HEK293 (cell line): ENCODE measurements around the gene SLC44A1.

Experiments
- CTCF ChIA-PET: fragments of 350-600 bp; formaldehyde crosslinking; extraction: SDS; loops from one replicate; lab custom pipeline; 2021; ENCODE audit warnings: antibody characterized with exemption; lab: Yijun Ruan, JAX
- POLR2A ChIA-PET: fragments of 300-600 bp; formaldehyde crosslinking; extraction: SDS; loops from one replicate; lab custom pipeline; 2020; ENCODE audit warnings: antibody characterized with exemption, inconsistent platforms; lab: Yijun Ruan, JAX
- H3K27ac ChIP-seq: fragments of 200-500 bp; sonication (Bioruptor generic); 2 replicates; pipeline ENCODE4 v1.5.1; 2014; ENCODE audit warnings: low read depth, low read length, control low read depth, inconsistent platforms; ENCODE audit errors: extremely low read depth
- H3K36me3 ChIP-seq, 2 experiments: fragments of 200-500 bp in 1 of 2; sonication (Bioruptor generic) in 1 of 2; 1 replicate in 1 of 2; 2 replicates in 1 of 2; pipeline ENCODE4 v1.5.1; 2014 to 2017; ENCODE audit warnings: inconsistent platforms in 2 of 2, low read length in 2 of 2; ENCODE audit not compliant: control insufficient read depth in 2 of 2, insufficient read depth in 1 of 2
- H3K4me1 ChIP-seq: fragments of 200-500 bp; sonication (Bioruptor generic); 2 replicates; pipeline ENCODE4 v1.5.1; 2014; ENCODE audit warnings: mild to moderate bottlenecking, low read length, inconsistent platforms; ENCODE audit not compliant: control insufficient read depth, insufficient read depth
- H3K4me3 ChIP-seq: 2 replicates; pipeline ENCODE4 v1.5.1; 2011; ENCODE audit warnings: low read depth, mild to moderate bottlenecking, control low read depth, low read length, moderate library complexity
- H3K9me3 ChIP-seq: fragments of 200-500 bp; sonication (Bioruptor generic); 2 replicates; pipeline ENCODE4 v1.5.1; 2014; ENCODE audit warnings: low read depth, low read length, inconsistent platforms; ENCODE audit not compliant: control insufficient read depth, insufficient read depth
- BCL11A ChIP-seq: fragments of 450-650 bp; formaldehyde crosslinking; IDR thresholded peaks from 2 replicates; pipeline ENCODE4 v1.5.1; 2016; ENCODE audit warnings: low read depth, missing biosample characterization, missing genetic modification characterization
- MEIS1 ChIP-seq: sonication (generic); formaldehyde crosslinking; IDR thresholded peaks from 2 replicates; pipeline ENCODE4 v1.8.1; 2022; ENCODE audit warnings: missing genetic modification reagents, mild to moderate bottlenecking, borderline replicate concordance
- OSR2 ChIP-seq: fragments of 450-650 bp; formaldehyde crosslinking; IDR thresholded peaks from 2 replicates; pipeline ENCODE4 v1.5.1; 2016; ENCODE audit warnings: missing biosample characterization, missing genetic modification characterization
- TCF7L2 ChIP-seq: IDR thresholded peaks from 2 replicates; pipeline ENCODE4 v1.6.1; 2011; ENCODE audit warnings: low read depth, mild to moderate bottlenecking, inconsistent platforms, low read length, moderate library complexity, borderline replicate concordance
- ZBTB1 ChIP-seq: fragments of 450-650 bp; formaldehyde crosslinking; IDR thresholded peaks from 2 replicates; pipeline ENCODE4 v1.5.1; 2016; ENCODE audit warnings: missing biosample characterization, missing genetic modification characterization
- ZBTB20 ChIP-seq: fragments of 450-650 bp; formaldehyde crosslinking; IDR thresholded peaks from 2 replicates; pipeline ENCODE4 v1.5.1; 2016; ENCODE audit warnings: missing biosample characterization, missing genetic modification characterization
- ZBTB21 ChIP-seq: fragments of 450-650 bp; formaldehyde crosslinking; IDR thresholded peaks from 2 replicates; pipeline ENCODE4 v1.5.1; 2017; ENCODE audit warnings: missing biosample characterization, missing genetic modification characterization
- ZIC2 ChIP-seq: fragments of 450-650 bp; formaldehyde crosslinking; IDR thresholded peaks from 2 replicates; pipeline ENCODE4 v1.5.1; 2016; ENCODE audit warnings: missing biosample characterization, missing genetic modification characterization
- ZNF10 ChIP-seq: fragments of 450-650 bp; formaldehyde crosslinking; IDR thresholded peaks from 2 replicates; pipeline ENCODE4 v1.5.1; 2017; ENCODE audit warnings: missing biosample characterization, missing genetic modification characterization
- ZNF133 ChIP-seq: fragments of 450-650 bp; formaldehyde crosslinking; IDR thresholded peaks from 2 replicates; pipeline ENCODE4 v1.5.1; 2016; ENCODE audit warnings: missing biosample characterization, missing genetic modification characterization
- ZNF155 ChIP-seq: fragments of 450-650 bp; formaldehyde crosslinking; IDR thresholded peaks from 2 replicates; pipeline ENCODE4 v1.5.1; 2016; ENCODE audit warnings: missing biosample characterization, missing genetic modification characterization
- ZNF211 ChIP-seq: fragments of 450-650 bp; formaldehyde crosslinking; IDR thresholded peaks from 2 replicates; pipeline ENCODE4 v1.5.1; 2016; ENCODE audit warnings: low read depth, missing biosample characterization, missing genetic modification characterization
- ZNF350 ChIP-seq: fragments of 450-650 bp; formaldehyde crosslinking; IDR thresholded peaks from 2 replicates; pipeline ENCODE4 v1.5.0; 2017; ENCODE audit warnings: missing biosample characterization, mild to moderate bottlenecking, missing genetic modification characterization
- ZNF473 ChIP-seq: fragments of 450-650 bp; formaldehyde crosslinking; IDR thresholded peaks from 2 replicates; pipeline ENCODE4 v1.5.1; 2017; ENCODE audit warnings: missing biosample characterization, missing genetic modification characterization
- ZNF501 ChIP-seq: fragments of 450-650 bp; formaldehyde crosslinking; IDR thresholded peaks from 2 replicates; pipeline ENCODE4 v1.5.1; 2016; ENCODE audit warnings: missing biosample characterization, missing genetic modification characterization
- ZNF529 ChIP-seq: fragments of 450-650 bp; formaldehyde crosslinking; IDR thresholded peaks from 2 replicates; pipeline ENCODE4 v1.5.1; 2017; ENCODE audit warnings: missing genetic modification characterization, missing biosample characterization; ENCODE audit not compliant: insufficient replicate concordance
- ZNF548 ChIP-seq: fragments of 450-650 bp; formaldehyde crosslinking; IDR thresholded peaks from 2 replicates; pipeline ENCODE4 v1.5.1; 2016; ENCODE audit warnings: missing biosample characterization, missing genetic modification characterization
- ZNF549 ChIP-seq: fragments of 450-650 bp; IDR thresholded peaks from 2 replicates; pipeline ENCODE4 v1.5.1; 2018; ENCODE audit warnings: missing biosample characterization, missing genetic modification characterization, mild to moderate bottlenecking, inconsistent platforms, moderate library complexity
- ZNF610 ChIP-seq: fragments of 450-650 bp; formaldehyde crosslinking; IDR thresholded peaks from 2 replicates; pipeline ENCODE4 v1.5.1; 2016; ENCODE audit warnings: missing biosample characterization, missing genetic modification characterization, borderline replicate concordance
- ZNF658 ChIP-seq: fragments of 450-650 bp; formaldehyde crosslinking; IDR thresholded peaks from 2 replicates; pipeline ENCODE4; 2016; ENCODE audit warnings: missing biosample characterization, missing genetic modification characterization
- ZNF776 ChIP-seq: fragments of 450-650 bp; formaldehyde crosslinking; IDR thresholded peaks from 2 replicates; pipeline ENCODE4 v1.5.0; 2017; ENCODE audit warnings: missing biosample characterization, missing genetic modification characterization, borderline replicate concordance
- ZNF785 ChIP-seq: fragments of 450-650 bp; formaldehyde crosslinking; IDR thresholded peaks from 2 replicates; pipeline ENCODE4 v1.5.1; 2016; ENCODE audit warnings: missing biosample characterization, missing genetic modification characterization
- ZNF792 ChIP-seq: fragments of 450-650 bp; formaldehyde crosslinking; IDR thresholded peaks from 2 replicates; pipeline ENCODE4 v1.5.1; 2016; ENCODE audit warnings: missing biosample characterization, missing genetic modification characterization
- TF ChIP-seq, protein P1 (sequence below): fragments of 450-650 bp; formaldehyde crosslinking; IDR thresholded peaks from 2 replicates; pipeline ENCODE4 v1.5.1; 2016; ENCODE audit warnings: missing biosample characterization, missing genetic modification characterization

Gene SLC44A1

DNA sequence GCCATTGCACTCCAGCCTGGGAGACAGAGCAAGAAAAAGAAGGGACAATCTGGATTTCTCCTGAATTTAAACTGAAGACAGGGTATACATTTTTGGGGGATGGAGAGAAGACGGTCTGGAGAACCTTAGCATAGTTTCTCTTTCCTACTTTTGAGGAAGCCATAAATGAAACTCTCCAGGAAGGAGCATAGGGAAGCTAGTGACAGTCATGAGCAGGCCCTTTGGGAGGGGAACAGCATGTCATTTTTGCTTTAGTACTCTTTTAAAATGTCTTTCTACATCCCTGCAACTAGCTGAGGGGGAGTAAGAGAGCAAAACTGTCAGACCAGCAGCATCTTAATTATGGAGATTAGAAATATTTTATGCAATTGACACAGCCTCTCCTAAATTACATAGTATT is 8.2 kb upstream of the SLC44A1 start (continued):
- TF ChIP-seq ZNF473 (tag by site-specific recombination) = no peak
- no peak for TF ChIP-seq ZNF10 (tag by site-specific recombination)
- no peak for TF ChIP-seq ZNF792 (tag by site-specific recombination)
- TF ChIP-seq OSR2 = no peak

GRCh38 chr9:105237246-105237645 is 7.2 kb upstream of the SLC44A1 start:
- ChIA-PET CTCF (interaction anchor here (0.5 to 0.6 kb wide), 2 partner anchors 12 to 31 kb away, joined by 6 to 7 read pairs; no protein-coding TSS in a partner anchor), POLR2A (no interaction called here)
- Histone ChIP-seq H3K4me1 (peaks cover 5% of the 10 kb centered on the region; the same call in 1 of the 2 replicates), H3K27ac (no peak overlapping the region), H3K4me3 (no peak overlapping the region), H3K9me3 (no peaks in the 10 kb centered on the region), H3K36me3 (no peaks in the 10 kb centered on the region)
- no peak for TF ChIP-seq ZNF776 (tag by site-specific recombination)
- no peak for TF ChIP-seq ZBTB1
- no peak for TF ChIP-seq ZBTB21
- TF ChIP-seq, protein P1, sequence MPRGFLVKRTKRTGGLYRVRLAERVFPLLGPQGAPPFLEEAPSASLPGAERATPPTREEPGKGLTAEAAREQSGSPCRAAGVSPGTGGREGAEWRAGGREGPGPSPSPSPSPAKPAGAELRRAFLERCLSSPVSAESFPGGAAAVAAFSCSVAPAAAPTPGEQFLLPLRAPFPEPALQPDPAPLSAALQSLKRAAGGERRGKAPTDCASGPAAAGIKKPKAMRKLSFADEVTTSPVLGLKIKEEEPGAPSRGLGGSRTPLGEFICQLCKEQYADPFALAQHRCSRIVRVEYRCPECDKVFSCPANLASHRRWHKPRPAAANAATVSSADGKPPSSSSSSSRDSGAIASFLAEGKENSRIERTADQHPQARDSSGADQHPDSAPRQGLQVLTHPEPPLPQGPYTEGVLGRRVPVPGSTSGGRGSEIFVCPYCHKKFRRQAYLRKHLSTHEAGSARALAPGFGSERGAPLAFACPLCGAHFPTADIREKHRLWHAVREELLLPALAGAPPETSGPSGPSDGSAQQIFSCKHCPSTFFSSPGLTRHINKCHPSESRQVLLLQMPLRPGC (tag by site-specific recombination) = no peak
- no peak for TF ChIP-seq ZIC2
- TF ChIP-seq ZNF658 (tag by site-specific recombination) = no peak
- no peak for TF ChIP-seq ZBTB20 (tag by site-specific recombination)
- no peak for TF ChIP-seq ZNF211 (tag by site-specific recombination)
- no peak for TF ChIP-seq ZNF501 (tag by site-specific recombination)
- TF ChIP-seq TCF7L2 = no peak
- no peak for TF ChIP-seq ZNF548 (tag by site-specific recombination)

DNA sequence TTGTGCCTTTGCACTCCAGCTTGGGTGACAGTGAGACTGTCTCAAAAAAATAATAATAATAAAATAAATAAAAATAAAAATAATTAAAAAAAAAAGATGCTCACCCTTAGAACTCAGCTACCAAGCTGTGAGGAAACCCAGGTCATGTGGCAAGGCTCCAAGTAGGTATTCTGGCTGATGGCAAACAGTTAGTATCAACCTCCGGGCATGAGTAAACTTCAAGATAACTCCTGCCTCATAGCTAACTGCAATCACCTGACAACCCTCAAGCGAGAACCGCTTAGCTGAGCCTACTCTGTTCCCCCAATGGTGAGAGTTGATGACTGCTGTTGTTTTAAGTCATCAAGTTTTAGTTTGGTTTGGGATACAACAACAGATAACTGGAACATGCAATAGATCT is 6.1 kb upstream of the SLC44A1 start:
- Histone ChIP-seq H3K36me3 (no peaks in the 10 kb centered on the region), H3K9me3 (no peaks in the 10 kb centered on the region), H3K4me1 (peaks cover 3% of the 10 kb centered on the region; the same call in 1 of the 2 replicates), H3K27ac (no peak overlapping the region), H3K4me3 (no peak overlapping the region)
- ChIA-PET POLR2A (interaction anchor here (0.6 kb wide), 1 partner anchor 156 kb away, joined by 4 read pairs; no protein-coding TSS in a partner anchor), CTCF (no interaction called here)
- TF ChIP-seq ZNF529 (tag by site-specific recombination) (no peak), BCL11A (tag by site-specific recombination) (no peak), ZNF350 (tag by site-specific recombination) (no peak), ZNF549 (tag by site-specific recombination) (no peak), MEIS1 (CRISPR knock-in tag) (no peak), ZNF155 (tag by site-specific recombination) (no peak), ZNF785 (tag by site-specific recombination) (no peak), ZNF792 (tag by site-specific recombination) (no peak), ZNF133 (tag by site-specific recombination) (no peak), ZNF610 (tag by site-specific recombination) (no peak)
